Large intestine (tissue), 3 donors: ENCODE measurements around the gene ANKRD55. TPM values are rescaled to one million over a fixed set of nuclear protein-coding genes. Genes with fewer than 3 reads are reported as not detected.
"Not testable (repeated sequence)": the region's sequence is repeated elsewhere in the genome, so short reads cannot be mapped to it uniquely, and the experiment has no call there.

Experiments
- DNase-seq, 2 donors: peaks; one replicate each; pipeline versions ENCODE4 v3.0.0 to v3.0.0-alpha.2; 2013
- H3K27ac ChIP-seq: one replicate; pipeline ENCODE4 v1.5.1; 2013; ENCODE audit warnings: low read length
- H3K27me3 ChIP-seq: 2 replicates; pipeline ENCODE4 v1.6.1; 2013; ENCODE audit warnings: low read length; ENCODE audit not compliant: control insufficient read depth, insufficient read depth
- H3K36me3 ChIP-seq: 2 replicates; pipeline ENCODE4 v1.6.1; 2013; ENCODE audit warnings: low read length; ENCODE audit not compliant: control insufficient read depth, insufficient read depth
- H3K4me1 ChIP-seq: one replicate; pipeline ENCODE4 v1.6.1; 2013; ENCODE audit warnings: low read length; ENCODE audit not compliant: control insufficient read depth, insufficient read depth
- H3K4me3 ChIP-seq: one replicate; pipeline ENCODE4 v1.5.1; 2013; ENCODE audit warnings: low read length
- H3K9me3 ChIP-seq: one replicate; pipeline ENCODE4 v1.6.1; 2013; ENCODE audit warnings: mild to moderate bottlenecking, low read depth, low read length, moderate library complexity; ENCODE audit not compliant: control insufficient read depth
- WGBS: methylation state at CpG from one replicate; pipeline ENCODE4 v1.1.5; 2013; ENCODE audit warnings: low lambda C conversion rate; ENCODE audit not compliant: insufficient coverage; 5-methylcytosine and 5-hydroxymethylcytosine counted together
- polyA plus RNA-seq: library from polyadenylated mRNA; unstranded; fragments of 120-200 nt; gene quantifications from one replicate; pipeline ENCODE4 v1.2.1, GENCODE V29; 2013

The ANKRD55 gene
- polyA plus RNA-seq, 1 donor = 0.18 TPM

DNA sequence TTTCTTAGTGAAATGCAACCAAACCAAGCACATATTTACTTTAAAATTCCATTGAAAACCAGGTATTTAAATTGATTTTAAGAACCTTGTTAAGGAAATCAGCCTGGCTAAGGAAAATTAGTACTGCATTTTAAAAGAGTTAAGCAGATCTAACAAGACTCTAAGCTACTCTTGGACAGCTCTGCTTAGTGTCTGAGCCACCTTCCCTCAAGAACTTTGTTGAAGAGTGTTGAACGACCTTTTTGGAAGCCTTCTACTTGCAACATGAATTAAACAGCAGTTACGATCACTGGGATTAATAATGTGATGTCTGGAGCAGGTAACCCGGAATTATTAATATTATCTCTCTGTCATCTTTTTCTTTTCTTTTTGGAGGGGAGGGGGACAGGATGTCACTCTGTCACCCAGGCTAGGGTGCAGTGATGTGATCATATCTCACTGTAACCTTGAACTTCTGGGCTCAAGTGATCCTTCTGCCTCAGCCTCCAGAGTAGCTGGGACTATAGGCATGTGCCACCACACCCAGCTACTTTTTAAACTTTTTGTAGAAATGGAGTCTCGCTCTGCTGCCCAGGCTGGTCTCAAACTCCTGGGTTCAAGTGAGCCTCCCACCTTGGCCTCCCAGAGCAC is 74.7 kb downstream of the ANKRD55 start:
- no peak for DNase-seq
- H3K4me3 ChIP-seq = no peak overlapping the region
- no peaks in the 10 kb centered on the region for H3K9me3 ChIP-seq
- no peaks in the 10 kb centered on the region for H3K36me3 ChIP-seq
- 100% methylated on average over 1 of the region's 4 CpGs for WGBS
- no peak overlapping the region for H3K27ac ChIP-seq
- H3K27me3 ChIP-seq = no peaks in the 10 kb centered on the region
- no peaks in the 10 kb centered on the region for H3K4me1 ChIP-seq

DNA sequence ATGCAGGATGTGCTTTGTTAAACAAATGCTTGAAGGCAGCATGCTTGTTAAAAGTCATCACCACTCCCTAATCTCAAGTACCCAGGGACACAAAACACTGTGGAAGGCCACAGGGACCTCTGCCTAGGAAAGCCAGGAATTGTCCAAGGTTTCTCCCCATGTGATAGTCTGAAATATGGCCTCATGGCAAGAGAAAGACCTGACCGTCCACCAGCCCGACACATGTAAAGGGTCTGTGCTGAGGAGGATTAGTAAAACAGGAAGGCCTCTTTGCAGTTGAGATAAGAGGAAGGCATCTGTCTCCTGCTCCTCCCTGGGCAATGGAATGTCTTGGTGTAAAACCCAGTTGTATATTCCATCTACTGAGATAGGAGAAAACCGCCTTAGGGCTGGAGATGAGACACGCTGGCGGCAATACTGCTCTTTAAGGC is 75.9 kb downstream of the ANKRD55 start:
- not testable (repeated sequence) for H3K27ac ChIP-seq, H3K4me1 ChIP-seq, H3K9me3 ChIP-seq, H3K36me3 ChIP-seq, H3K27me3 ChIP-seq, DNase-seq, H3K4me3 ChIP-seq
- WGBS = no CpG with 5 or more reads among the region's 5 CpGs

DNA sequence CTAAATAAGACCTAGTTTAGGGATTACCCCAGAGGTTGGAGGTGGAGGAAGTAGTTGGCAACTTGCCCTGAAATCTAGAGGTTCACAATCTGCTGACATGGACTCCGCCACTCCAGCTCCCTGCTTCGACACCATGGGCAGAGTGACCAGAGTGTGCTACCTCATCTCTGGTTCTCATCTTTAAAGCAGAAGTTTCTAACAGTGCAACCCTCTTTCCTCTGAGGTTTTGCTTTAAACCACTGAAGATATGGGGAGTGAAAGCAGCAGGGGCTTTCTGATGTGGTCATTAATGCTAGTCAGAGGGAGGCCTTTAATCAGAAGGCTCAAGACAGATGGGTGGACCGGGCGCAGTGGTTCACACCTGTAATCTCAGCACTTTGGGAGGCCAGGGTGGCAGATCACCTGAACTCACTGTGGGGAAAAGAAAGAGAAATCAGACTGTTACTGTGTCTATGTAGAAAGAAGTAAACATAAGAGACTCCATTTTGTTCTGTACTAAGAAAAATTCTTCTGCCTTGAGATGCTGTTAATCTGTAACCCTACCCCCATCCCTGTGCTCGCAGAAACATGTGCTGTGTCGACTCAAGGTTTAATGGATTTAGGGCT is 76.4 kb downstream of the ANKRD55 start:
- not testable (repeated sequence) for H3K4me3 ChIP-seq, H3K27ac ChIP-seq, H3K9me3 ChIP-seq, H3K27me3 ChIP-seq, H3K4me1 ChIP-seq, H3K36me3 ChIP-seq, DNase-seq
- no CpG with 5 or more reads among the region's 6 CpGs for WGBS

DNA sequence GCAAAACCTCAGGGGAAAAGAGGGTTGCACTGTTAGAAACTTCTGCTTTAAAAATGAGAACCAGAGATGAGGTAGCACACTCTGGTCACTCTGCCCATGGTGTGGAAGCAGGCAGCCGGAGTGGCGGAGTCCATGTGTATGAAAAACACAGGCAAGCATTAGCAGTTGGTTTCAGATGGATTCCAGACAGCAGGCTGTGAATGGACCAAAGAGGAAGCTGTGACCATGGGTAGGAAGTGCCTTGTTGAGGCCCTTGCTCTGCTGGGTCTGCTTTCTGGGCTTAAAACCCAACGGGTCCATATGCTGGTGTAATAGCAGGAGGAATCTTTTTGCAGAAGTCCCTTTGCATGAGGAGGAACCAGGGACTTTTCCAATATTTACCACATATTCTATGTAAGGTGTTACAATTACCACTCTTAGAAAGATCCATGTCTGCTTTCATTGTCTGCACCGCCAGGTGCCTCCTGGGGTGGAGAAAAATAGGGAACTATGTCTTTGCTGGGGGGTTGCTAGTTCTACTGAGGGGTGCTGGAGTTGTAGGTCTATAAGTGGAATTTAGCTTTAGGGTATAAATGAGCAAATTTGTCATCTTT is 77.0 kb downstream of the ANKRD55 start:
- DNase-seq = no peak
- no peaks in the 10 kb centered on the region for H3K36me3 ChIP-seq
- WGBS = no CpG with 5 or more reads among the region's 4 CpGs

DNA sequence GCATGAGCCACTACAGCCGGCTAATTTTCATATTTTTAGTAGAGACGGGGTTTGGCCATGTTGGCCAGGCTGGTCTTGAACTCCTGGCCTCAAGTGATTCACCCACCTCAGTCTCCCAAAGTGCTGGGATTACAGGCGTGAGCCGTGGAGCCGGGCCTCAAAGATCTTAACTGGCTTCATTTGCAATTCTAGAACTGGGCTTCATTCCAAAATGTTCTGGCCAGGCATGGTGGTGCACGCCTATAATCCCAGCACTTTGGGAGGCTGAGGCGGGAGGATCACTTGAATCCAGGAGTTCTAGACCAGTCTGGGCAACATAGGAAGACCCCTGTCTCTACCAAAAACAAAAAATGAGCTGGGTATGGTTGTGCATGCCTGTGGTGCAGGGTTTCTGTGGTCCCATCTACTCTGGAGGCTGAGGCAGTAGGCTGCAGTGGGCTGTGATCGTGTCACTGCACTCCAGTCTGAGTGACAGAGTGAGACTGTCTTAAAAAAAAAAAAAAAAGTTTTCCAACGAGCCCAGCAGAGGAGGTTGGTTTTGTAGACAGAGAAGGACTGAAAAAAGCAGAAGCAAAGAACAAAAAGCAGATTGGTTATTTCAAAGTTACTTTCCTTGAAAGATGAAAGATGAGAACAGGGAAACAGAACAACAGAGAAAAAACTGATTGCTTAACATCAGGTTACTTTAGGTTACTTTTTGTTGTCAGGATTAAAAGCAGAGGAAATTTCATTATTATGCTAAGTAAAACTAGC is 78.2 kb downstream of the ANKRD55 start:
- H3K27ac ChIP-seq = no peak overlapping the region
- no peaks in the 10 kb centered on the region for H3K36me3 ChIP-seq
- DNase-seq = no peak
- no peaks in the 10 kb centered on the region for H3K27me3 ChIP-seq
- 56% methylated on average over 2 of the region's 9 CpGs for WGBS
- peaks cover 3% of the 10 kb centered on the region for H3K4me1 ChIP-seq
- no peak overlapping the region for H3K4me3 ChIP-seq
- no peaks in the 10 kb centered on the region for H3K9me3 ChIP-seq

More for the DNA sequence above, 77.0 kb downstream of the ANKRD55 start:
- Histone ChIP-seq H3K4me3 (no peak overlapping the region), H3K4me1 (peaks cover 3% of the 10 kb centered on the region), H3K27ac (no peak overlapping the region), H3K9me3 (no peaks in the 10 kb centered on the region), H3K27me3 (no peaks in the 10 kb centered on the region)

DNA sequence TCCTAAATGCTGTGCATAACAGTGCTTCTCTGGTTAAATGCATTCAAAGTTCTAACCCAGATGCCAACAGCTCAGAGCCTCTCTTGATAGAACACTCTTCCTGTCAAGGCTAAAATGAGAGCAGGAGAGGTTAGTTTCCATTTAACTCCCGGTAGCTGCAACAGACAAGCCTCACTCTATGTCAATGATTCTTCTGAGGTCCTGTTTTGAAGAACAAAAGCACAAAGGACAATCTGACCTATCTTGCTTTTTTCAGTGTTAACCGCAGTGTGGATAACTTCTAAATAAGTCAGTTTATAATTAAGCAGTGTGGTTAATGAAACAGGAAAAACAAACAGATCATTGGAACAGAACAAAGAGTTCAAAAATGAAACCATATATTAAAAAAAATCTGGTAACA is 80.7 kb downstream of the ANKRD55 start:
- H3K36me3 ChIP-seq = no peaks in the 10 kb centered on the region
- no peak for DNase-seq
- no peak overlapping the region for H3K27ac ChIP-seq
- H3K4me3 ChIP-seq = no peak overlapping the region
- H3K9me3 ChIP-seq = no peaks in the 10 kb centered on the region
- 50% methylated on average over 1 of the region's 2 CpGs for WGBS
- no peaks in the 10 kb centered on the region for H3K27me3 ChIP-seq
- peaks cover 3% of the 10 kb centered on the region for H3K4me1 ChIP-seq

DNA sequence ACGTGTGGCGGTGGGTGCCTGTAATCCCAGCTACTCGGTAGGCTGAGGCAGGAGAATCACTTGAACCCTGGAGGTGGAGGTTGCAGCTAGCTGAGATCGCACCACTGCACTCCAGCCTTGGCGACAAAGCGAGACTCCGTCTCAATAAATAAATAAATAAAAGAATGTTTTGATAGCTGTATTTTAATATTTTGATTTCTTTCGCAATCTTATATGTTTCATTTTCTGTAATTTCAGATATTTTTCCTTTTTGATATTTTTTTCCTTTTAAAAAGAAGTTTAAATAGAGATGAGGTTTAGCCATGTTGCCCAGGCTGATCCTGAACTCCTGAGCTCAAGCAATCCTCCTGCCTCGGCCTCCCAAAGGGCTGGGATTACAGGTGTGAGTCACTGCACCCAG is 82.4 kb downstream of the ANKRD55 start:
- H3K4me3 ChIP-seq, H3K36me3 ChIP-seq, H3K9me3 ChIP-seq, H3K4me1 ChIP-seq, H3K27me3 ChIP-seq, H3K27ac ChIP-seq, DNase-seq: not testable (repeated sequence)
- WGBS = 100% methylated on average over 1 of the region's 9 CpGs

DNA sequence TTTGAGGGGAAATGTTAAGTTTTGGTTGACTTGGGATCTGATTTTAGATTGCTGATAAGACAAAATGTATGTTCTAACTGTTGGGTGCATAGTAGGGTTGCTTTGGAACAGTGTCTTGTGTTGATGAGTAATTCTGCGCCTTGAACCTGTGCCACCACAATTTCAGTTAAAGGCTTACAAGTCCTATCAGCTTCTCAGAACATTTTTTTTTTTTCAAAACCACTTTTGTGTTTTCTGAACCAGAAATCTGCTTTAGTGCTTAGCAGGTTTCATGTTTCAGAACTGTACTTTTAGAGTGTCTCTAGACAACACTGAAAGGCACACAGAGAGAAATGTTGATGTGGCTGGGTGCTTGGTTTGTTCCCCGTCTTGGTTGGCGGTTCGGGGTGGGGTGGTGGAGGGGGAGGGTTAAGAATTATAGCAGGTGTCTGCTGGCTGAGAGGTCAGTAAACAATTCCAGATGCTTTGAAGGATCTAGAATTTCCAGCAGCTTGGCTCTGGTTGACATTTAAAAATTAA is 84.6 kb downstream of the ANKRD55 start:
- H3K4me3 ChIP-seq = no peak overlapping the region
- peaks cover 6% of the 10 kb centered on the region for H3K4me1 ChIP-seq
- no peaks in the 10 kb centered on the region for H3K9me3 ChIP-seq
- DNase-seq = no peak
- H3K36me3 ChIP-seq = no peaks in the 10 kb centered on the region
- no CpG with 5 or more reads among the region's 4 CpGs for WGBS
- no peak overlapping the region for H3K27ac ChIP-seq
- no peaks in the 10 kb centered on the region for H3K27me3 ChIP-seq

DNA sequence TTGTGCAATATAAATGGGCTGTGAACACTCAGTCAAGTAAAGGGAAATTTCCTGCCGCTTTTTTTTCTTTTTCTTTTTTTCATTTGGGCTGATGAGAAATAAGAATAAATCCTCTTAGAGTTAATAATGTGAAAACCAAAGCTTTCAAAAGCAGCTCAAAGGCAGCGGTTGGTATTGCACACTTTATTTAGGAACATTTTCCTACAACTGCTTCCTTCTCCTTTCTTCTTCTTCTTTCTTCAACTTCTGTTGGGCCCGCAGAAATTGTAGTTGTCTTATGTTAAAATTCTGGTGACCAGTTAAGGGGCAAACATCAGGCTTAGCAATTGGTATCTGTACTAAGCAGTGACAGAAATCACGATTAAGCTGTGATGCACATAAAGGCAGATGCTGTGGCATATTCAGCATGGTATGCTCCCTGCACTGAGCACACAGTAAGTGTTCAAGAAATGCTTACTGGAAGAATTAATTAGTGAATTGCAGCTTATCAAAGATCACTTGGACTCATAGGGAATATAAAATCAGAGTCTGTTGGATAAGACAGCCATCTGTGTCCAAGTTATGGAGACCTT is 85.4 kb downstream of the ANKRD55 start:
- no peak overlapping the region for H3K27ac ChIP-seq
- DNase-seq = no peak
- WGBS = 86% methylated on average over 2 of the region's 4 CpGs
- H3K36me3 ChIP-seq = no peaks in the 10 kb centered on the region
- H3K27me3 ChIP-seq = no peaks in the 10 kb centered on the region
- H3K4me1 ChIP-seq = peaks cover 14% of the 10 kb centered on the region
- H3K4me3 ChIP-seq = no peak overlapping the region
- H3K9me3 ChIP-seq = no peaks in the 10 kb centered on the region

DNA sequence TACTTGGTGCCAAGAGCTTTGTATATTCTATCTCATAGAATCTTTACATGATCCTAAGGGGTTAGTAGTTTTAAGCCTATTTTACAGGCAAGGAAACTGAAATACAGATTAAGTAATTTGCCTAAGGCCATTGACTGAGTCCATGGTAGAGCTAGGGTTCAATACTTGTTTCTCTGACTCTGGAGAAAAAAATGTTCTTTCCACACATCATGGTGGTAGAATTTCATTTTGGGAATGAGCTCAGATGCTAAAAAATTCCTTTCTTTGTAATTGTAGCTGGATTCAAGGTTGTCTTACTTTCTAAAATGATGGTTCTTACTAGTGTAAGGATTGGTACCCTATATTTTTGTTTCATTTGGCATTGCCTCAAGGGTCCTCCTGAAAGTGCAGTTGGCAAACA is 86.0 kb downstream of the ANKRD55 start:
- no peaks in the 10 kb centered on the region for H3K36me3 ChIP-seq
- peaks cover 13% of the 10 kb centered on the region for H3K4me1 ChIP-seq
- H3K4me3 ChIP-seq = no peak overlapping the region
- no peaks in the 10 kb centered on the region for H3K27me3 ChIP-seq
- no peak for DNase-seq
- no peaks in the 10 kb centered on the region for H3K9me3 ChIP-seq
- H3K27ac ChIP-seq = no peak overlapping the region
